ENCODE data around the gene PLEKHA6. TPM values are rescaled to one million over a fixed set of nuclear protein-coding genes. Genes with fewer than 3 reads are reported as not detected.

Gene PLEKHA6
- total RNA-seq, 1 experiment from 2014 or later = 1.2 TPM

GRCh38 chr1:204287466-204287891 lies 72.2 kb downstream of the PLEKHA6 start:
- DNase-seq = no peak
- Histone ChIP-seq H3K4me3 (peak overlapping the region; percentile 18), H3K27me3 (no peaks in the 10 kb centered on the region), H3K4me1 (peaks cover 36% of the 10 kb centered on the region), H3K36me3 (no peaks in the 10 kb centered on the region), H3K9me3 (replicated peaks) (no peaks in the 10 kb centered on the region), H3K27ac (no peak overlapping the region)

GRCh38 chr1:204286831-204287421 lies 72.8 kb downstream of the PLEKHA6 start:
- no peaks in the 10 kb centered on the region for H3K36me3 ChIP-seq
- peaks cover 36% of the 10 kb centered on the region for H3K4me1 ChIP-seq
- no peak overlapping the region for H3K4me3 ChIP-seq
- no peaks in the 10 kb centered on the region for H3K9me3 ChIP-seq (replicated peaks)
- no peaks in the 10 kb centered on the region for H3K27me3 ChIP-seq
- H3K27ac ChIP-seq = no peak overlapping the region
- no peak for DNase-seq

- Histone ChIP-seq H3K9me3 (replicated peaks) (no peaks in the 10 kb centered on the region), H3K4me1 (peaks cover 36% of the 10 kb centered on the region)
- DNase-seq = no peak
Observed at GRCh38 chr1:204286315-204286714, 73.4 kb downstream of the PLEKHA6 start.

GRCh38 chr1:204285436-204286305 lies 74.1 kb downstream of the PLEKHA6 start:
- H3K27ac ChIP-seq = no peak overlapping the region
- no peak overlapping the region for H3K4me3 ChIP-seq
- H3K27me3 ChIP-seq = no peaks in the 10 kb centered on the region
- H3K4me1 ChIP-seq = peaks cover 36% of the 10 kb centered on the region
- H3K9me3 ChIP-seq (replicated peaks) = no peaks in the 10 kb centered on the region
- DNase-seq = no peak
- H3K36me3 ChIP-seq = no peaks in the 10 kb centered on the region

More at GRCh38 chr1:204286315-204286714, 73.4 kb downstream of the PLEKHA6 start:
- Histone ChIP-seq H3K27ac (no peak overlapping the region), H3K4me3 (no peak overlapping the region), H3K27me3 (no peaks in the 10 kb centered on the region), H3K36me3 (no peaks in the 10 kb centered on the region)

GRCh38 chr1:204284929-204285328 lies 74.8 kb downstream of the PLEKHA6 start:
- Histone ChIP-seq H3K9me3 (replicated peaks) (no peaks in the 10 kb centered on the region), H3K4me1 (peaks cover 36% of the 10 kb centered on the region), H3K27ac (no peak overlapping the region), H3K27me3 (no peaks in the 10 kb centered on the region), H3K4me3 (no peak overlapping the region), H3K36me3 (no peaks in the 10 kb centered on the region)
- DNase-seq = no peak

- DNase-seq = peak; percentile 65 to 72
- H3K4me1 ChIP-seq = peaks cover 36% of the 10 kb centered on the region
- no peak overlapping the region for H3K27ac ChIP-seq
- no peaks in the 10 kb centered on the region for H3K27me3 ChIP-seq
- H3K9me3 ChIP-seq (replicated peaks) = no peaks in the 10 kb centered on the region
- H3K4me3 ChIP-seq = no peak overlapping the region
- H3K36me3 ChIP-seq = no peaks in the 10 kb centered on the region
Observed at GRCh38 chr1:204283711-204284651, 75.7 kb downstream of the PLEKHA6 start.

- H3K27ac ChIP-seq = no peak overlapping the region
- DNase-seq = no peak
Observed at GRCh38 chr1:204282761-204283221, 76.9 kb downstream of the PLEKHA6 start.

GRCh38 chr1:204280099-204280961 lies 79.4 kb downstream of the PLEKHA6 start:
- peaks cover 17% of the 10 kb centered on the region for H3K4me1 ChIP-seq
- H3K4me3 ChIP-seq = no peak overlapping the region
- H3K36me3 ChIP-seq = no peaks in the 10 kb centered on the region
- H3K9me3 ChIP-seq (replicated peaks) = no peaks in the 10 kb centered on the region
- no peak overlapping the region for H3K27ac ChIP-seq
- no peak for DNase-seq
- H3K27me3 ChIP-seq = no peaks in the 10 kb centered on the region

More at GRCh38 chr1:204282761-204283221, 76.9 kb downstream of the PLEKHA6 start:
- H3K36me3 ChIP-seq = no peaks in the 10 kb centered on the region
- no peak overlapping the region for H3K4me3 ChIP-seq
- peaks cover 27% of the 10 kb centered on the region for H3K4me1 ChIP-seq
- H3K27me3 ChIP-seq = no peaks in the 10 kb centered on the region
- no peaks in the 10 kb centered on the region for H3K9me3 ChIP-seq (replicated peaks)

- Histone ChIP-seq H3K27me3 (no peaks in the 10 kb centered on the region), H3K9me3 (replicated peaks) (no peaks in the 10 kb centered on the region), H3K4me3 (no peak overlapping the region), H3K36me3 (no peaks in the 10 kb centered on the region), H3K27ac (no peak overlapping the region), H3K4me1 (peaks cover 8% of the 10 kb centered on the region)
- no peak for DNase-seq
Observed at GRCh38 chr1:204278958-204279357, 80.8 kb downstream of the PLEKHA6 start.

- no peak overlapping the region for H3K27ac ChIP-seq
- H3K4me3 ChIP-seq = no peak overlapping the region
- H3K4me1 ChIP-seq = peaks cover 1% of the 10 kb centered on the region
- no peaks in the 10 kb centered on the region for H3K27me3 ChIP-seq
- DNase-seq = no peak
- no peaks in the 10 kb centered on the region for H3K36me3 ChIP-seq
- no peaks in the 10 kb centered on the region for H3K9me3 ChIP-seq (replicated peaks)
Observed at GRCh38 chr1:204278251-204278650, 81.5 kb downstream of the PLEKHA6 start.

- no peak overlapping the region for H3K27ac ChIP-seq
- no peaks in the 10 kb centered on the region for H3K27me3 ChIP-seq
- no peaks in the 10 kb centered on the region for H3K9me3 ChIP-seq (replicated peaks)
- no peaks in the 10 kb centered on the region for H3K4me1 ChIP-seq
- no peak for DNase-seq
- H3K36me3 ChIP-seq = no peaks in the 10 kb centered on the region
- H3K4me3 ChIP-seq = no peak overlapping the region
Observed at GRCh38 chr1:204277563-204278219, 82.0 kb downstream of the PLEKHA6 start.

GRCh38 chr1:204275695-204276370 lies 83.9 kb downstream of the PLEKHA6 start:
- Histone ChIP-seq H3K27me3 (no peaks in the 10 kb centered on the region), H3K9me3 (replicated peaks) (no peaks in the 10 kb centered on the region), H3K4me1 (no peaks in the 10 kb centered on the region), H3K27ac (no peak overlapping the region), H3K36me3 (no peaks in the 10 kb centered on the region), H3K4me3 (no peak overlapping the region)
- no peak for DNase-seq

- H3K4me3 ChIP-seq = no peak overlapping the region
- no peaks in the 10 kb centered on the region for H3K4me1 ChIP-seq
- no peaks in the 10 kb centered on the region for H3K9me3 ChIP-seq (replicated peaks)
- H3K27me3 ChIP-seq = no peaks in the 10 kb centered on the region
- H3K36me3 ChIP-seq = no peaks in the 10 kb centered on the region
- DNase-seq = no peak
- H3K27ac ChIP-seq = no peak overlapping the region
Observed at GRCh38 chr1:204274446-204274845, 85.3 kb downstream of the PLEKHA6 start.

Data from SJCRH30 (cell line).